ENCODE results near the gene SGPP1.

The SGPP1 gene

GRCh38 chr14:63656194-63656593, 71.7 kb downstream of the SGPP1 start:
- TF ChIP-seq, protein P1, sequence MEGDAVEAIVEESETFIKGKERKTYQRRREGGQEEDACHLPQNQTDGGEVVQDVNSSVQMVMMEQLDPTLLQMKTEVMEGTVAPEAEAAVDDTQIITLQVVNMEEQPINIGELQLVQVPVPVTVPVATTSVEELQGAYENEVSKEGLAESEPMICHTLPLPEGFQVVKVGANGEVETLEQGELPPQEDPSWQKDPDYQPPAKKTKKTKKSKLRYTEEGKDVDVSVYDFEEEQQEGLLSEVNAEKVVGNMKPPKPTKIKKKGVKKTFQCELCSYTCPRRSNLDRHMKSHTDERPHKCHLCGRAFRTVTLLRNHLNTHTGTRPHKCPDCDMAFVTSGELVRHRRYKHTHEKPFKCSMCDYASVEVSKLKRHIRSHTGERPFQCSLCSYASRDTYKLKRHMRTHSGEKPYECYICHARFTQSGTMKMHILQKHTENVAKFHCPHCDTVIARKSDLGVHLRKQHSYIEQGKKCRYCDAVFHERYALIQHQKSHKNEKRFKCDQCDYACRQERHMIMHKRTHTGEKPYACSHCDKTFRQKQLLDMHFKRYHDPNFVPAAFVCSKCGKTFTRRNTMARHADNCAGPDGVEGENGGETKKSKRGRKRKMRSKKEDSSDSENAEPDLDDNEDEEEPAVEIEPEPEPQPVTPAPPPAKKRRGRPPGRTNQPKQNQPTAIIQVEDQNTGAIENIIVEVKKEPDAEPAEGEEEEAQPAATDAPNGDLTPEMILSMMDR (IDR thresholded peaks at IDR 0.05; ENCODE audit: low read depth, low read length), result no peak
- in situ Hi-C loops (cut with HindIII; ENCODE audit: low sequenced_read_pairs), result no loop called here
- no peak overlapping the region for H3K4me3 ChIP-seq (ENCODE audit: low read depth, low read length)
- no peak for DNase-seq (ENCODE audit: low read depth, low spot score)

DNA sequence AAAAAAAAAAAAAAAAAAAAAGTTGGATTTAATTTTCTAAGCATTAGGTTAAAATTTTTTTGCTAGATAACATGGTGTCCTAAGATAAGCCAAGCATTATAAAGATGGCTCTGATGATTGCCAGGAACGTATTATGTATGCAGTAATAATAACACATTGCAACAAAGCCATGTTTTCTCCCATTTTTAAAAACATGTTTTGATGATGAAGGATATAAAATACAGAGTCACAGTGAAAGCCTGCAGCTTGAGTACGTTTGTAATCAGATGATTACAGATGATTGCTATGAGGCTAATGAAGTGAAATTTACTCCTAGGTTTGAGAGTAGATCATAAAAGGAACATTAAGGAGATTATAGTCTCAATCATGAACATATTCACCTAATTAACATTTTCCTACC, 72.9 kb downstream of the SGPP1 start:
- in situ Hi-C loops (cut with HindIII; ENCODE audit: low sequenced_read_pairs), result no loop called here
- TF ChIP-seq, protein P1 (IDR thresholded peaks at IDR 0.05; ENCODE audit: low read depth, low read length), result no peak
- no peak overlapping the region for H3K4me3 ChIP-seq (ENCODE audit: low read depth, low read length)
- DNase-seq (ENCODE audit: low read depth, low spot score), result no peak

DNA sequence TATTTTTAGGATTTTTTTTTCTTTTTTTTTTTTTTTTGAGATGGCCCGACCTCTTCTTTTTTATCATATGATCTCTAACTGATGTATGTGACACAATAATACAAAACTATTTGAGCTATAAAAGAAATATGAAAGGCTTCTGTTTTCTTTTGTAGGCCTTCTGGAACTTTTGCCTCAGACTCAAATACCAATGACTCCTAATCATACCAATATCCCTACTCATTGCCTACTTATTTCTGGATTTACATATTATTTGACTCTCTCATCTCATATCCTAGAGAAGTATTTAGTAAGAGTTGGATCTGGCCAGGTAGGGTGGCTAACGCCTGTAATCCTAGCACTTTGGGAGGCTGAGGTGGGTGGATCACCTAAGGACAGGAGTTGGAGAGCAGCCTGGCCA, 73.5 kb downstream of the SGPP1 start:
- H3K4me3 ChIP-seq (ENCODE audit: low read depth, low read length), result no peak overlapping the region
- DNase-seq (ENCODE audit: low read depth, low spot score), result no peak
- in situ Hi-C loops (cut with HindIII; ENCODE audit: low sequenced_read_pairs), result no loop called here
- TF ChIP-seq, protein P1 (IDR thresholded peaks at IDR 0.05; ENCODE audit: low read depth, low read length), result no peak

DNA sequence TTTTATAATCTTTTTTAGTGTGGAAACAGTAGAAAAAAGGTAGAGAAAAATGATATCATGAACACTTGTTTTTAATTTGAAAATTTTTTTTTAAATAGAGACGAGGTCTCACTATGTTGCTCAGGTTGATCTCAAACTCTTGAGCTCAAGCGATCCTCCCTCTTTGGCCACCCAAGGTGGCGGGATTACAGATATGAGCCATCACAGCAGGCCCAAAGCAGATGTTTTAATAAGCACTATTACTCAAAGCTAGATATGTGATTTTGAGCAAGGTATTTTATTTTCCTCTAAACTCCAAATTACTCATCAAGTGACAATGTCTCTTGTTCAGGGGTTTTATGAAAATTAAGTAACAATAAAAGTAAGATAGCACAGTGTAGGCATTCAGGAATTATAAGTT, 75.5 kb downstream of the SGPP1 start:
- no peak overlapping the region for H3K4me3 ChIP-seq (ENCODE audit: low read depth, low read length)
- TF ChIP-seq, protein P1 (IDR thresholded peaks at IDR 0.05; ENCODE audit: low read depth, low read length), result no peak
- no peak for DNase-seq (ENCODE audit: low read depth, low spot score)
- in situ Hi-C loops (cut with HindIII; ENCODE audit: low sequenced_read_pairs), result no loop called here

- TF ChIP-seq, protein P1 (IDR thresholded peaks at IDR 0.05; ENCODE audit: low read depth, low read length), result no peak
- H3K4me3 ChIP-seq (ENCODE audit: low read depth, low read length), result no peak overlapping the region
- no peak for DNase-seq (ENCODE audit: low read depth, low spot score)
- in situ Hi-C loops (cut with HindIII; ENCODE audit: low sequenced_read_pairs), result no loop called here
Measured at GRCh38 chr14:63650256-63650952, 77.5 kb downstream of the SGPP1 start.

DNA sequence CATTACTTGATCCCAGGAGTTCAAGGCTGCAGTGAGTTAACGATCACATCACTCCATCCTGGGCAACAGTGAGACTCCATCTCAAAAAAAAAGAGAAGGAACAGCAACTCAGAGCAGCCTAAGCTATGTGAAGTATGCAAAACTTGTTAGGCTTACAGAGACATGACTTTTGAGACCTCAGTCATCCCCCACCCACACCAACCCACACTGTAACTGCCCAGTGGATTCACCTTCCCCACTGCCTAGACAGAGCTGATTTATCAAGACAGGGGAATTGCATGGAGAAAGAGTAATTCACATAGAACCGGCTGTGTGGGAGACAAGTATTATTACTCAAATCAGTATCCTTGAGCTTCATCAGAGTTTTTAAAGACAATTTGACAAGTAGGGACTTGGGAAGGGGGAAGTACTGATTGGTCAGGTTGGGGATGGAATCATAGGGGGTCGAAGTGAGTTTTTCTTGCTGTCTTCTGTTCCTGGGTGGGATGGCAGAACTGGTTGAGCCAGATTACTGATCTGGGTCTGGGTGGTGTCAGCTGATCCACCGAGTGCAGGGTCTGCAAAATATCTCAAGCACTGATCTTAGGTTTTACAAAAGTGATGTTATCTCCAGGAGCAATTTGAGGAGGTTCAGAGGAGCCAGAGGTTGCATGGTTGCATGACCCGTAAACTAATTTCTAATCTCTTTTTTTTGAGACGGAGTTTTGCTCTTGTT, 80.0 kb downstream of the SGPP1 start:
- in situ Hi-C loops (cut with HindIII; ENCODE audit: low sequenced_read_pairs), result no loop called here
- TF ChIP-seq, protein P1 (IDR thresholded peaks at IDR 0.05; ENCODE audit: low read depth, low read length), result no peak
- H3K4me3 ChIP-seq (ENCODE audit: low read depth, low read length), result no peak overlapping the region
- no peak for DNase-seq (ENCODE audit: low read depth, low spot score)
